Loucy (cell line): Measurements from ENCODE around the gene ORC6.

Source experiments
- CTCF ChIP-seq: fragments of 200-600 bp; sonication (generic); conservative IDR thresholded peaks from 2 replicates; pipeline ENCODE4 v1.5.1; 2014; ENCODE audit warnings: mild to moderate bottlenecking, antibody characterized with exemption, low read length
- EZH2phosphoT487 ChIP-seq: fragments of 200-600 bp; IDR thresholded peaks from 2 replicates; pipeline ENCODE4 v1.6.1; 2018; ENCODE audit warnings: antibody characterized with exemption, mild to moderate bottlenecking, moderate library complexity, borderline replicate concordance

- TF ChIP-seq CTCF = no peak
- no peak for TF ChIP-seq EZH2phosphoT487
Measured at GRCh38 chr16:46649588-46650253, 39.7 kb upstream of the ORC6 start.
